GM18526 (cell line): ENCODE data around the gene ARHGEF25.

ENCODE experiments used
- POLR2A ChIP-seq: IDR thresholded peaks from 3 replicates; pipeline ENCODE4 v1.6.1; 2011; ENCODE audit not compliant: insufficient read length; ENCODE audit errors: extremely low read depth

Gene ARHGEF25

DNA sequence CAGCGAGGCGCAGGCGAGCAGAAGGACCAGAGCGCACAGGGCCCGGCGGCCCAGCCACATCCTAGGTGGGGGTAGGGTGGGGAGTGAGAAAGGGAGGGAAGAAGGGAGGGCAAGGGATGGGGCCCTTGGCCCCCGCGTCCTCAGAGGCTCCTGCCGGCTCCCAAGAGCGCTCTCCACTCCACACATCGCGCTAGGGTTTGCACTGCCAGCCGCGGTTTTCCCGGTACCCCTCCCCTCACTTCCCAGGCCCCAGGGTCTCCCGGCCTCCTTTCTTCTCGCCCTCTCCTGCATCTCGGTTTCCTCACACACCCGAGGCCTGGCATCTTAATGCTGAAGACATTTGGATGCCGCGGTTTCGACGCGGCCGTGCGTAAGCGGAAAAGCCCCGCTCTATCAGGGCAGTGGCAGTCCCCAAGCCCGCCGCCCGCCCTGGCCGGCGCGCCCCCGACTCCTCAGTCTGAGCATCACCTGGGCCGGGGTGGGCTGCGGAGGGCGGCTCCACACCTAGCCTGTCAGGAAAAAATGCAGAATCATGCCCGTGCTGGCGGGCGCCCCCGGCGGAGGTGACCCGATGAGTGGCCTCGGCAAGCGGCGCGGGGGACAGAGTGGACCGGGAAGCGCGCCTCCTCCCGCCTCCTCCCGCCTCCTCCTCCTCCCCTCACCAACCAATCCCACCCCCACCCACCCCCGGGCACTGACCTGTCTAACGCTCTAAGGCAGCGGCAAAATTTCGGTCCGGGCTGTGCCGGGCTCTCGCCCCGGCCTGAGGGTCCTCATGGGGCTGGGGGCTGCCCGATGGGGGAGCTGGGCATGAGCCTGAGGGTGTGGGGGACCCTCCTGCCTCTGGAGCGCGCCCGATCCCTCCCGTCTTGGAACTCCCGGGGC is 21.1 kb downstream of the ARHGEF25 start:
- no peak for TF ChIP-seq POLR2A

DNA sequence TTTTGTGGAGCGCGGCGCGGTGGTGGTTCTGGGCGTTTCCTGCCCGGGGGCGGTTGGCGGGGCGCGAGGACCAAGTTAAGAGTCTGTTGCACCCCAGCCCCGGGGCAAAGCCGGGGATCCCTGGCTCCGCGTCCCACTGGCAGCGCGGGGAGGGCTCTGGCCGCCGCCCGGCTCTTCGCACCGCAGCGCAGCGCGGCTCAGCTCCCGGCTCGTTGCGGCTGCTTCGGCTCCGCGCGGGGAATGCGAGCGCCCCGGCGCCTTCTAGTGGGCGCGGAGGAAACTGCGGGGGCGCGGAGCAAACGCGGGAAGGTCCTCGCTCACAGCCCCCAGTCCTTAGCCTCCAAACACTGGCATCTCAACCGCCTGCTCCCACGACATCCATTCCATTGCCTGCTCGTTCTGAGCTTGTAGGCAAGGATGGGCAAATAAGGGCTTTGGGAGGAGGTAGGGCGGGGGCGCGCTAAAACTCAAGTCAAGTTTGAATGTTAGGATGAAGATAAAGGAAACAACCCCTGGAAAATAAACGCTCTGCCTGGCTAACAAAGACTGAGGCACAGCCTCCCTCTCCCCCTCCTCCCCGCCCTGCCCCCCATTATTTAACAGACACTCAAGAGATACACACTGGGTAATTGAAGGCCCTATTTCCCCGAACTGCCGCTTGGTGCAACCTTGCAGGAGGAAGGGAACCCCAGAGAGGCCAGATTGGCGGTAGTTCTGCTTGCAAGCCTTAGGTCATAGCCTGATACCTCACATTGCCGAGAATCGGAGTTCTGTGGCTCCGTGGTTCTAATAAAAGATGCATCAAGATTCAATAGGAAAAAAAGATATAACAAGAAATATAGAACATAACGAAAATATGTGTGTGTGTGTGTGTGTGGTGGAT is 22.0 kb downstream of the ARHGEF25 start, which contains the start of gene B4GALNT1:
Gene B4GALNT1, minus strand, starts transcription at position 244 of the 883 bp plus-strand sequence. CDS start 1,069 bp downstream, outside the sequence.
- no peak for TF ChIP-seq POLR2A

DNA sequence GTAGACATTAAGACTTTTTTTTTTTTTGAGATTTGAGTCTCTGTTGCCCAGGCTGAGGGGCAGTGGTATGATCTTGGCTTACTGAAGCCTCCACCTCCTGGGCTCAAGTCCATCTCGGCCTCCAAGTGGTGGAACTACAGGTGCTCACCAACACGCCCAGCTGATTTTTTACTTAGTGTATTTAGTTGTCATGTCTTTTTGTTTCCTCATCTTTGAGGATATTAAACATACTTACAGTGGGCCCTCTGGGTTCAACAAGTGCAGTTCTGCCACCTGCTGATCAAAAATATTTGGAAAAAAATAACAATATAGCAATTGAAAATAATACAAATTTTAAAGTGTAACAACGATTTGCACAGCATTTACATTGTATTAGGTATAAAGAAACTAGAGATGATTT is 26.1 kb downstream of the ARHGEF25 start:
- no peak for TF ChIP-seq POLR2A

DNA sequence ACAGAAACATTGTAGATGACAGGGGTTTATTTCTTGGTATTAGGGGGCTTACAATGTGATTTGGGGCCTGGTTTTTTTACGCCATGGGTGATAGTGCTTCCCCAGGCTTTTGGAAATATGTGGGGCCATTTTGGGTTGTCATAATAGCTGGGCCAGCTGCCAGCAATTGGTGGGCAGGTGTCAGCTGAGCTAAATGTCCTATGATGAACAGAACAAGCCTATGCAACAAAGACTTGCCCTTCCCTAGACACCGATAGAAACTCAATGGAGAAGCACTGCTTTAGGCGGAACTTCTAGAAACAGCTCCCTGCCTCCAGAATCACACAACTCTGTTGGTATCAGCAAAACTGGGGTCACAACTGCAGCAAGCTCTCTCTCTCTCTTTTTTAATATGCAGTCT is 26.9 kb downstream of the ARHGEF25 start:
- TF ChIP-seq POLR2A: no peak

GRCh38 chr12:57640175-57641042 is 29.2 kb downstream of the ARHGEF25 start:
- no peak for TF ChIP-seq POLR2A

- TF ChIP-seq POLR2A: no peak
These were observed 30.6 kb downstream of the ARHGEF25 start for GRCh38 chr12:57641699-57642442.

- TF ChIP-seq POLR2A: no peak
These were observed 42.8 kb downstream of the ARHGEF25 start for GRCh38 chr12:57654042-57654441.

- TF ChIP-seq POLR2A: no peak
These were observed 44.5 kb downstream of the ARHGEF25 start for GRCh38 chr12:57655541-57656240.

DNA sequence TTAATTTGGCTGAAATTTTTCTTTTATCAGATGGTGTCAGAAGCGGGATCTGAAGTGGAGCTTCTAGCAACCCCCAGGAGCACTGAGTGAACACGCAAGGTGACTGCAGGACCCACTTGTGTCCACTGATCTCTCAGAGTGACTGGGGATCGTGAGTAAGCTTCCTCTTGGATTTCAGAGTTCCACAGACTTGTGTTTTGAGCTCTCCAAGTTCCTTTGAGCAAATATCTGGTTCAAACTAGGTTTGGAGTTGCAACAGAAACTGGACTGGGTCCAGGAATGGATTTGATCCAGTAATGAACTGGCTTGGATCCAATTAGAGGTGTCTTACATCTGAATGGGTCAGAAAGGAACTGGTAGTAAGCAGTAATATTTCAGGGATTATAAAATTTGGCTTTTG is 46.5 kb downstream of the ARHGEF25 start:
- TF ChIP-seq POLR2A: no peak

- no peak for TF ChIP-seq POLR2A
These were observed 47.7 kb downstream of the ARHGEF25 start for GRCh38 chr12:57658890-57659289.

- no peak for TF ChIP-seq POLR2A
These were observed 50.1 kb downstream of the ARHGEF25 start for GRCh38 chr12:57661376-57661775.
